CD4-positive, alpha-beta T cell treated with Interleukin-4 for 4 hours (primary cell): ENCODE measurements around the gene COX7A2L.
A peak's percentile ranks its signal among the peaks of the same experiment; 100 is the strongest.
"Not testable (repeated sequence)": the region's sequence is repeated elsewhere in the genome, so short reads cannot be mapped to it uniquely, and the experiment has no call there.

Experiments
- DNase-seq: peaks from one replicate; pipeline ENCODE4 v3.0.0-alpha.2; 2020

Gene COX7A2L

GRCh38 chr2:42366411-42366810 is 5.4 kb upstream of the COX7A2L start:
- no peak for DNase-seq

GRCh38 chr2:42364658-42365057 is 3.6 kb upstream of the COX7A2L start:
- DNase-seq: no peak

GRCh38 chr2:42363413-42363812 is 2.4 kb upstream of the COX7A2L start:
- DNase-seq: no peak

- DNase-seq: peak; percentile 32
Measured at GRCh38 chr2:42361728-42362283, 789 bp upstream of the COX7A2L start.

GRCh38 chr2:42360493-42360889 is 526 bp downstream of the COX7A2L start:
- DNase-seq: no peak

GRCh38 chr2:42359965-42360483 is 993 bp downstream of the COX7A2L start:
- peak; percentile 17 for DNase-seq

GRCh38 chr2:42359304-42359964 is 1.6 kb downstream of the COX7A2L start:
- DNase-seq: no peak

GRCh38 chr2:42353792-42354429 is 7.1 kb downstream of the COX7A2L start:
- DNase-seq: no peak

GRCh38 chr2:42351864-42352263 is 9.2 kb downstream of the COX7A2L start:
- no peak for DNase-seq

- DNase-seq: no peak
Measured at GRCh38 chr2:42350434-42351063, 10.5 kb downstream of the COX7A2L start.

GRCh38 chr2:42348113-42348805 is 12.8 kb downstream of the COX7A2L start:
- DNase-seq: no peak

GRCh38 chr2:42347518-42347917 is 13.5 kb downstream of the COX7A2L start:
- not testable (repeated sequence) for DNase-seq

GRCh38 chr2:42346856-42347255 is 14.2 kb downstream of the COX7A2L start:
- DNase-seq: not testable (repeated sequence)

GRCh38 chr2:42345986-42346385 is 15.0 kb downstream of the COX7A2L start:
- no peak for DNase-seq

- no peak for DNase-seq
Measured at GRCh38 chr2:42342795-42343241, 18.2 kb downstream of the COX7A2L start.

- no peak for DNase-seq
Measured at GRCh38 chr2:42342061-42342794, 18.8 kb downstream of the COX7A2L start.

GRCh38 chr2:42340938-42341636 is 19.9 kb downstream of the COX7A2L start:
- DNase-seq: no peak

GRCh38 chr2:42340045-42340937 is 20.7 kb downstream of the COX7A2L start:
- DNase-seq: no peak

GRCh38 chr2:42339191-42339912 is 21.7 kb downstream of the COX7A2L start:
- DNase-seq: no peak
